Prostate gland (tissue), 2 donors: ENCODE results near the gene DNAJA1.

Source experiments
- CTCF ChIP-seq, 4 experiments: fragments of 200-600 bp in 2 of 4; fragments of 450-650 bp in 2 of 4; sonication (generic) in 2 of 4; IDR thresholded peaks; 1 replicate in 3 of 4; 2 replicates in 1 of 4; pipeline ENCODE4 v1.5.1; 2016 to 2019; ENCODE audit warnings: antibody characterized with exemption in 4 of 4, mild to moderate bottlenecking in 2 of 4, moderate library complexity in 2 of 4
- POLR2A ChIP-seq: fragments of 450-650 bp; IDR thresholded peaks from one replicate; pipeline ENCODE4 v1.6.1; 2016; ENCODE audit warnings: antibody characterized with exemption, mild to moderate bottlenecking
- POLR2AphosphoS5 ChIP-seq: sonication (generic); formaldehyde crosslinking; IDR thresholded peaks from one replicate; pipeline ENCODE4 v1.6.1; 2017; ENCODE audit warnings: antibody characterized with exemption

- TF ChIP-seq CTCF (IDR thresholded peaks at IDR 0.05) (no peak), POLR2A (no peak), POLR2AphosphoS5 (no peak)
Observed at GRCh38 chr9:33030285-33030684, 5.2 kb downstream of the DNAJA1 start.
